Fibroblast of the aortic adventitia (primary cell): ENCODE results near the gene CIPC. TPM values are rescaled to one million over a fixed set of nuclear protein-coding genes. Genes with fewer than 3 reads are reported as not detected.

Experiments
- DNase-seq: peaks from one replicate; pipeline ENCODE4 v3.0.0-alpha.2; 2010; ENCODE audit warnings: low read depth
- H3K4me3 ChIP-seq: 2 replicates; pipeline ENCODE4 v1.5.1; 2011; ENCODE audit warnings: low read depth, mild to moderate bottlenecking, control low read depth, low read length, moderate library complexity
- total RNA-seq: library from RNA; depleted of rRNA; stranded (reverse); fragments of >200 nt; gene quantifications from 2 replicates; pipeline ENCODE4 v1.2.3, GENCODE V29; 2012; ENCODE audit warnings: low replicate concordance
- TF ChIP-seq, protein P1 (sequence below): IDR thresholded peaks from 2 replicates; pipeline ENCODE4 v1.5.1; 2011; ENCODE audit warnings: mild to moderate bottlenecking, low read length, control low read depth, inconsistent platforms; ENCODE audit not compliant: insufficient read depth

The CIPC gene
- total RNA-seq, 1 donor: 13.9 TPM

DNA sequence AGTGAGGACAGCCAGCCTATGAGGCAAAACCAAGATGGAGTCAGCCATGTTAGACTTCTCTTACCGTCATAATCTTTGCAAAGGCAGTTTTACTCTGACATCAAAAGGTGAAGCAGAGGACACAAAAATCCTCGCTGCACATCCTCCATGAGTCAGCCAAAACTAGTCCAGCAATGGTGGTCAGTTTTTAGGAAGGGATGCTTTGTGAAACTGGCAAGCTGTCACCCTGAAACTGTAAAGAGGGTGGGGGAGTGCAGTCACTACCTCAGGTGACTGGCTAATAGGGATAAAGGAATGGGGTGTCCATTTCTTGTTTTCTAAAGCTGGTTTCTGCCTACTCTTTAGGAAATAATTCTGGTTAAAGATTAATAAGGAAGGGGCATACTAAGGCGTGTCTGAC is 5.4 kb upstream of the CIPC start:
- DNase-seq: no peak
- TF ChIP-seq, protein P1, sequence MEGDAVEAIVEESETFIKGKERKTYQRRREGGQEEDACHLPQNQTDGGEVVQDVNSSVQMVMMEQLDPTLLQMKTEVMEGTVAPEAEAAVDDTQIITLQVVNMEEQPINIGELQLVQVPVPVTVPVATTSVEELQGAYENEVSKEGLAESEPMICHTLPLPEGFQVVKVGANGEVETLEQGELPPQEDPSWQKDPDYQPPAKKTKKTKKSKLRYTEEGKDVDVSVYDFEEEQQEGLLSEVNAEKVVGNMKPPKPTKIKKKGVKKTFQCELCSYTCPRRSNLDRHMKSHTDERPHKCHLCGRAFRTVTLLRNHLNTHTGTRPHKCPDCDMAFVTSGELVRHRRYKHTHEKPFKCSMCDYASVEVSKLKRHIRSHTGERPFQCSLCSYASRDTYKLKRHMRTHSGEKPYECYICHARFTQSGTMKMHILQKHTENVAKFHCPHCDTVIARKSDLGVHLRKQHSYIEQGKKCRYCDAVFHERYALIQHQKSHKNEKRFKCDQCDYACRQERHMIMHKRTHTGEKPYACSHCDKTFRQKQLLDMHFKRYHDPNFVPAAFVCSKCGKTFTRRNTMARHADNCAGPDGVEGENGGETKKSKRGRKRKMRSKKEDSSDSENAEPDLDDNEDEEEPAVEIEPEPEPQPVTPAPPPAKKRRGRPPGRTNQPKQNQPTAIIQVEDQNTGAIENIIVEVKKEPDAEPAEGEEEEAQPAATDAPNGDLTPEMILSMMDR: no peak
- H3K4me3 ChIP-seq: no peak overlapping the region

DNA sequence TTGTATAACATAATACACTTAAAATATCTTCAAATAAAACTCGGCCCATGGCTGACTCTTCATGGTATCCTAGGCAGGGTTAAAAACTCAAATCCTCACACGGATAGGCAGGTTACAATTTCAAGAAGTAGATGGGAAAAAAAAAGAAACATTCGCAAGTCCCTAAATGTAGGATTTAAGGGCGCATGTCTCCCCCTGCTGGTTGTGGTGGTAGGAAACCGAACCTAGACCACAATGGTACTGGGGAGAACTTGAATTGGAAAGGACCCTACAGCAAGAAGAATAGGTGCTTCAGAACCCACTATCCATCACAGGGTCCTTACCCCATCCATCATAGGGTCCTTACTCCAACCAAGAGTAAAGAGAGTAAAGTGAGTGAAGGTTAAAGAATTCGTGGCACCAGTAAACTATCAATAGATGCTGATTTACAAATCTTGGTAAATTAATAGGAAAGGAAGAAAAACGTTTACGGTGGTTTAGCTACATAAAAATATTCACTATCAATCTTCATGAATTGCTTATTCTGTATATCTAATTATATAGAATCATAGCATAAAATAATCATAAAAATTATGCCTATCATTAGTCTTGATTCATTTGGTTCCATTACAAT is 3.3 kb upstream of the CIPC start:
- peak; percentile 86 for DNase-seq
- H3K4me3 ChIP-seq: no peak overlapping the region
- TF ChIP-seq, protein P1: peak; percentile 87

DNA sequence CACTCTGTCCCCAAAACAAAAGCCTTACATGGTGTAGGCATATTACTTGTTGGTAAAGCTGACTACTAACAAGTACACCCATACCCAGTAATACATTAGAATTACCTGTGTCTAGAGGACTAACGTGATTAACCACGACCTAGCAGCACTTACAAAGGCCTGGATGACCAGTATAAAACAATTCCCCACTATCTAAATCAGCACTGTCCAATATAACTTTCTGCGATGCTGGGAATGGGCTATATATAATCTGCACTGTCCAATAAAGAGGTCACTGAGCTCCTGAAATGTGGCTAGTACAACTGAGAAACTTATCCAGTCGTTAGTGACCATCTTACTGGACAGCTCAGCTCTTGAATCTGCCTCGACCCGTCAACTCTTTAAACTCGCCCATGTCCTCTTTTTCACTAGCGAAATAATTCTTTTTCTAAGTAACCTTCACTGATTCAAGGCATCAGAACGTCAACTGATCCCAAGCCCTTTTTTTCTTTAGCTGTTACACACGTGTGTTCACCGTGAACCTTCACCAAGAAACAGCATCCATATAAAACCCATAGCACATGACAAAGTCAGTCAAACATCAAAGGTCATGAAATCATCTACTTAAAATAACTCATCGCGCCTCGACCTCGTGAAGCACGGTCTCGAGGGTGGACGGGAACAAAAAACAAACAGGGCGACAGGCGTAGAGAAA is 905 bp upstream of the CIPC start:
- peak overlapping the region; percentile 81 for H3K4me3 ChIP-seq
- peak; percentile 34 for DNase-seq

DNA sequence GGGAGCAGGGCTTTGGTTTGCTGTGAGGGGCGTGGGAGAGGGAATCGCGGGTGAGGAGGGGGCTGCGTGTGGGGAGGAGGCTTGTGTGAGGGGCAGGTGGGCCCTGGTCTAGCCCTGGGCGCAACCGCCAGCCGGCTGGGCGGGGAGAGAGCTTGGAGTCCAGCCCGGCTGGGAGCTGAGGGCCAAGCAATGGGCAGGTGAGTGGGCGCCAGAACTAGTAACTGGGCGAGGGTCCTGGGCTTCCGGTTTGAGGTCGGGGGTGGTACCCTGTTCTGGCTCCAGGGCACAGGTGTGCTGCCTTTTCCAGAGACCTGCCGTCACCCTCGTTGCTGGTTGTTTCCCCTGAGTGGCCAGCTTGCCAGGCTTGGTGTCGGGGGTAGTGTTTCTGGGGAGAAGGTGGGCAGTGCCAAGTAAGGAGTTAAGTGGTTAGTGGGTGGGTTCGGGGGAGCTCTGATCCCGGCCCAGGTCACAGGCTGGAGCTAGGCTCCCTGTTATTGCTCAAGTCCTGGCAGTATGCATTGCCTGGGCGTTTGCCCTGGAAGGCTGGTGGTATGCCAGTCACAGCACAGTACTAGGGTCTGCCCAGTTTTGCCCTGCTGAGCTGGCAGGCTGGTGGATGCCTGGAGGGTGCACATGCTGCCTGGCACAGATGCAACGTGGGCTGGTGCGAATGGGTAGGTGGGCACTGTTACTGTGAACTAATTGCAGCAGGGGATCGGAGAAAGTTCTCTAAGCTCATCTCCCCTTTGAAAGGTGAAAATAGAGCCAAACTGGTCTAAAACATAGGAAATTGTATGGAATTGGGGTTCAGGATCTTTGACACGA is 683 bp downstream of the CIPC start:
- no peak for DNase-seq
- TF ChIP-seq, protein P1: no peak
- peak overlapping the region; percentile 99 for H3K4me3 ChIP-seq

More for the DNA sequence above, 905 bp upstream of the CIPC start:
- TF ChIP-seq, protein P1: no peak

DNA sequence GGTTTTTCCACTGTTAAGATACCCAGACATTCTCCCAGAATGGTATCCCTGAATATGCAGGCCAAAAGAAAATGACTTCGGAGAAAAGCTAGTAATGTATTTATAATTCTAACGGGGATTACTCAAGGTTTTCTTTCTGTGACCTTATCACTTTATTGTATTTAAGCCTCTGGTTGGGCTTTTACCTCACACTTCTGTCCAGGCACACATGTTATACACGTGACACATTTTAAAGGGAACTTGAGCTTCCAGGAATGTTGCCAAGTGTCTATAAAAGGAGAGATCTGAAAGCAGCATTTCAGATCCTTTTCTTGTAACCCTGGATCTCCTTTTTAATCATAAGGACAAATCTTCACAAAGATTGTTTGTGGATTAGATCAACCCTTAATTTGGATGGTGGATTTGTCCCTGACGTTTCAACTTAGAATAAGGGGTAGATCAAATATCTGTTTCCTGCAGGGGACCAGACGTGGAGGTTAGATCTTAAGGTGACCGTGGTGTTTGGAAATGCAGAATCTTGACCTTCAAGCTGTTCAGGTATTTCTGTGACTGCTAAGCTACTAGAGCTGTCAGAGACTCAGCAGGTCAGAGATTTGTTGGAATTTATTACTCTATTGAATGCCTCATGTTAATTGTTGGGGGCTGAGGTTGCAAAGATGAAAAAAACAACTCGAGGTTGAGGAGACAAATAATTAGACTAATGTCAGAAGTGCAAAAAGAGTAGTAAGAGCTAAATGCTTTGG is 1.5 kb downstream of the CIPC start:
- peak overlapping the region; percentile 99 for H3K4me3 ChIP-seq
- peak; percentile 79 for DNase-seq
- TF ChIP-seq, protein P1: no peak

DNA sequence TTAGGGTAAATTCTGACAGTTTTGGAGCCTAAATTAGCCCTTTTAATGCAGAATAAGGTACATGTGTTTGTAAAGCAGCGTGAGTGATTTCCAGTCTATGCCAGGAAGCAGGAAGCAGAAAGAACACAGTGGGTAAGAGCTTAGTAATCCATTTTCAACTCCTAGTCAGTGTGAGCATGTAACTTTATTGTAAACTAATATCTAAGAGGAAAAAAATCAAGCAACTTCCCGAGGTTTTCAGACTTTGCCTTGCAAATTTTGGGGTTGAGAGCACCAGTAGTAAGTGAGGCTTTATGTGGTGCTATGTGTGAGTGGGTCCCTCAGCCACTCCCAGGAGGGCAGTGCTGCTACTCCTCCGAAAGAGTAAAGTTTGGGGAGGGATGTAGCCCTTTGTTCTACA is 2.9 kb downstream of the CIPC start:
- no peak for DNase-seq
- no peak overlapping the region for H3K4me3 ChIP-seq
- TF ChIP-seq, protein P1: no peak
